B cell (primary cell): ENCODE results near the gene KLHDC8B. TPM values are rescaled to one million over a fixed set of nuclear protein-coding genes. Genes with fewer than 3 reads are reported as not detected.

Source experiments
- ATAC-seq: fragments of 200-7000 bp; cut with Tn5 transposase; one replicate; pipeline ENCODE4 v1.10.0; 2021; ENCODE audit warnings: low read depth, mild to moderate bottlenecking, moderate number of reproducible peaks, moderate library complexity
- CTCF ChIA-PET: fragments of 350-600 bp; sonication (Branson Sonifier 250); formaldehyde crosslinking; loops from one replicate; lab custom pipeline; 2021; ENCODE audit warnings: antibody characterized with exemption, inconsistent platforms; lab: Charles Lee
- POLR2A ChIA-PET: fragments of 350-600 bp; sonication (Branson Sonifier 250); formaldehyde crosslinking; loops from one replicate; lab custom pipeline; 2021; ENCODE audit warnings: antibody characterized with exemption; lab: Charles Lee
- DNase-seq: peaks from one replicate; pipeline ENCODE4 v3.0.0; 2013
- H2AFZ ChIP-seq: 2 replicates; pipeline ENCODE4 v1.6.1; 2012; ENCODE audit warnings: mild to moderate bottlenecking, low read depth, low read length; ENCODE audit not compliant: insufficient read depth, poor library complexity, severe bottlenecking
- H3K27ac ChIP-seq, 2 donors: 1 replicate in 1 of 2; 2 replicates in 1 of 2; pipeline ENCODE4 v1.5.1; 2012 to 2013; ENCODE audit warnings: low read length in 2 of 2, mild to moderate bottlenecking in 2 of 2, moderate library complexity in 1 of 2
- H3K27me3 ChIP-seq, 4 experiments: fragments of 200-600 bp in 1 of 4; sonication (generic) in 1 of 4; replicated peaks in 1 of 4; 1 replicate in 2 of 4; 2 replicates in 2 of 4; pipeline versions ENCODE4 v1.6.1 to v1.7.0; 2013 to 2016; ENCODE audit warnings: low read length in 3 of 4, mild to moderate bottlenecking in 2 of 4, mixed read lengths in 1 of 4, moderate library complexity in 1 of 4; ENCODE audit not compliant: insufficient read depth in 4 of 4, control insufficient read depth in 3 of 4; ENCODE audit errors: control extremely low read depth in 1 of 4
- H3K36me3 ChIP-seq, 2 experiments: replicated peaks in 1 of 2; 1 replicate in 1 of 2; 2 replicates in 1 of 2; pipeline versions ENCODE4 v1.6.1 to v1.7.1; 2013; ENCODE audit warnings: low read length in 1 of 2; ENCODE audit not compliant: insufficient read depth in 2 of 2, control insufficient read depth in 1 of 2; ENCODE audit errors: control extremely low read depth in 1 of 2, extremely low read depth in 1 of 2
- H3K4me1 ChIP-seq, 2 donors: fragments of 200-600 bp in 1 of 2; sonication (generic) in 1 of 2; 1 replicate in 1 of 2; 2 replicates in 1 of 2; pipeline versions ENCODE4 v1.5.1 to v1.6.1; 2013 to 2017; ENCODE audit warnings: low read length in 2 of 2; ENCODE audit not compliant: control insufficient read depth in 2 of 2, insufficient read depth in 2 of 2
- H3K4me2 ChIP-seq: replicated peaks from 2 replicates; pipeline ENCODE3; 2012; ENCODE audit warnings: mild to moderate bottlenecking, low read depth, low read length; ENCODE audit not compliant: poor library complexity, severe bottlenecking
- H3K4me3 ChIP-seq, 5 experiments: fragments of 200-600 bp in 1 of 5; sonication (generic) in 1 of 5; 1 replicate in 3 of 5; 2 replicates in 2 of 5; pipeline versions ENCODE4 v1.5.1 to v1.7.0; 2011 to 2016; ENCODE audit warnings: low read length in 4 of 5, mild to moderate bottlenecking in 4 of 5, low read depth in 2 of 5, control low read depth in 1 of 5, moderate library complexity in 1 of 5; ENCODE audit not compliant: insufficient read depth in 1 of 5; ENCODE audit errors: control extremely low read depth in 1 of 5, extremely low read depth in 1 of 5
- H3K79me2 ChIP-seq: fragments of 200-600 bp; sonication (generic); one replicate; pipeline ENCODE4 v1.6.0; 2016; ENCODE audit warnings: low read length; ENCODE audit not compliant: control insufficient read depth, insufficient read depth
- H3K9ac ChIP-seq: fragments of 200-600 bp; sonication (generic); 2 replicates; pipeline ENCODE4 v1.6.1; 2017; ENCODE audit warnings: mild to moderate bottlenecking, low read length, moderate library complexity
- H3K9me3 ChIP-seq, 3 donors: one replicate each; pipeline versions ENCODE4 v1.6.1 to v1.7.1; 2013; ENCODE audit warnings: low read length in 2 of 3; ENCODE audit not compliant: control insufficient read depth in 2 of 3, insufficient read depth in 1 of 3; ENCODE audit errors: control extremely low read depth in 1 of 3
- H4K20me1 ChIP-seq: 2 replicates; pipeline ENCODE4 v1.6.0; 2012; ENCODE audit warnings: mild to moderate bottlenecking, low read length; ENCODE audit not compliant: insufficient read depth, control insufficient read depth, poor library complexity, severe bottlenecking
- H3K27ac Mint-ChIP-seq: one replicate; pipeline ENCODE4 v1.8.0; 2021; ENCODE audit warnings: mixed read lengths
- H3K27me3 Mint-ChIP-seq: one replicate; pipeline ENCODE4 v1.8.0; 2021; ENCODE audit warnings: mixed read lengths
- H3K4me1 Mint-ChIP-seq: one replicate; pipeline ENCODE4 v1.8.0; 2021; ENCODE audit warnings: mixed read lengths
- H3K4me3 Mint-ChIP-seq: one replicate; pipeline ENCODE4 v1.8.0; 2021; ENCODE audit warnings: mixed read lengths
- H3K9me3 Mint-ChIP-seq: one replicate; pipeline ENCODE4 v1.8.0; 2022; ENCODE audit warnings: mixed read lengths; ENCODE audit not compliant: insufficient read depth
- CTCF ChIP-seq: fragments of 200-600 bp; IDR thresholded peaks from one replicate; pipeline ENCODE4 v1.8.0; 2022; ENCODE audit warnings: antibody characterized with exemption, mild to moderate bottlenecking
- EZH2 ChIP-seq: IDR thresholded peaks from 2 replicates; pipeline ENCODE4 v1.6.1; 2012; ENCODE audit warnings: borderline replicate concordance, low read depth, mild to moderate bottlenecking, moderate library complexity, low read length; ENCODE audit not compliant: insufficient read depth, poor library complexity, severe bottlenecking
- WGBS: methylation state at CpG from one replicate; pipeline ENCODE4 v1.1.5; 2013; ENCODE audit warnings: missing lambda C conversion rate; ENCODE audit not compliant: insufficient coverage; 5-methylcytosine and 5-hydroxymethylcytosine counted together
- intact Hi-C: fragments of 100-400 bp; cut with micrococcal nuclease; formaldehyde crosslinking; loops from one replicate; pipeline ENCODE4 v1.10.0; 2022
- polyA plus RNA-seq: library from polyadenylated mRNA; depleted of rRNA; stranded (reverse); fragments of >200 nt; gene quantifications from 2 replicates; pipeline ENCODE4 v1.2.3, GENCODE V29; 2012
- total RNA-seq, 2 donors: library from RNA; stranded (reverse); fragments of 120-200 nt in 1 of 2; gene quantifications; 1 replicate in 1 of 2; 2 replicates in 1 of 2; pipeline versions ENCODE4 v1.2.3 to v1.2.4, GENCODE V29; 2013 to 2022

Gene KLHDC8B
- total and polyA plus RNA-seq, 2 donors (not counting 1 experiment from before 2014, with no cell fraction given), result 0.43 to 3.6 TPM

- TF ChIP-seq EZH2, result no peak
- no peak for TF ChIP-seq CTCF
- Mint-ChIP-seq H3K27ac (no peak overlapping the region), H3K4me1 (peaks cover 23% of the 10 kb centered on the region), H3K9me3 (no peaks in the 10 kb centered on the region), H3K4me3 (no peak overlapping the region), H3K27me3 (no peaks in the 10 kb centered on the region)
- DNase-seq (no peak), ATAC-seq (no peak)
- ChIA-PET CTCF (interaction anchor here (1.6 kb wide), 1 partner anchor 175 kb away, joined by 4 read pairs; no protein-coding TSS in a partner anchor), POLR2A (interaction anchor here (0.6 kb wide), 1 partner anchor 432 kb away, joined by 4 read pairs; no protein-coding TSS in a partner anchor)
- Histone ChIP-seq H3K4me2 (no peak overlapping the region), H3K9ac (no peak overlapping the region), H3K79me2 (peaks cover 25% of the 10 kb centered on the region), H3K4me3 (no peak overlapping the region), H3K27ac (no peak overlapping the region), H3K4me1 (peaks cover 19 to 24% of the 10 kb centered on the region in 2 donors), H3K27me3 (peaks cover 0 to 6% (median 1%) of the 10 kb centered on the region in 4 experiments), H4K20me1 (peaks cover 10% of the 10 kb centered on the region), H2AFZ (no peak overlapping the region), H3K36me3 (peaks cover 3 to 22% of the 10 kb centered on the region in 2 experiments), H3K9me3 (peaks cover 0 to 12% (median 4%) of the 10 kb centered on the region in 3 donors)
- intact Hi-C loops, result no loop called here
- 98% methylated on average over 21 of the region's 21 CpGs for WGBS
Measured at GRCh38 chr3:49162751-49163419, 8.5 kb upstream of the KLHDC8B start.

GRCh38 chr3:49163609-49164008 lies 7.8 kb upstream of the KLHDC8B start:
- no peak overlapping the region for H2AFZ ChIP-seq
- peaks cover under 1% of the 10 kb centered on the region for H3K27me3 Mint-ChIP-seq
- 99% methylated on average over 7 of the region's 8 CpGs for WGBS
- H3K27ac Mint-ChIP-seq, result no peak overlapping the region
- peaks cover 0 to 7% (median 1%) of the 10 kb centered on the region in 4 experiments for H3K27me3 ChIP-seq
- no peak overlapping the region for H3K4me3 ChIP-seq
- H3K9me3 ChIP-seq, result peaks cover 0 to 12% (median 4%) of the 10 kb centered on the region in 3 donors
- no peak overlapping the region for H3K9ac ChIP-seq
- H3K4me1 Mint-ChIP-seq, result peaks cover 21% of the 10 kb centered on the region
- peaks cover 19 to 24% of the 10 kb centered on the region in 2 donors for H3K4me1 ChIP-seq
- no peaks in the 10 kb centered on the region for H3K9me3 Mint-ChIP-seq
- ChIA-PET CTCF (no interaction called here), POLR2A (no interaction called here)
- ATAC-seq (no peak), DNase-seq (no peak)
- peak overlapping the region; percentile 48 for H3K4me3 Mint-ChIP-seq
- intact Hi-C loops, result no loop called here
- TF ChIP-seq EZH2 (no peak), CTCF (no peak)
- peaks cover 25% of the 10 kb centered on the region for H3K79me2 ChIP-seq
- H4K20me1 ChIP-seq, result peaks cover 10% of the 10 kb centered on the region
- no peak overlapping the region for H3K4me2 ChIP-seq
- peaks cover 3 to 22% of the 10 kb centered on the region in 2 experiments for H3K36me3 ChIP-seq
- no peak overlapping the region for H3K27ac ChIP-seq
